KMS-11 (cell line): Measurements from ENCODE around the gene EIPR1.
"Not testable (repeated sequence)": the region's sequence is repeated elsewhere in the genome, so short reads cannot be mapped to it uniquely, and the experiment has no call there.

ENCODE experiments used
- H2AFZ ChIP-seq: fragments of 200-600 bp; sonication (generic); 2 replicates; pipeline ENCODE4 v1.6.1; 2016; ENCODE audit warnings: antibody characterized with exemption, mixed run types, low read depth
- H3K27ac ChIP-seq: fragments of 200-600 bp; sonication (generic); 2 replicates; pipeline ENCODE4 v1.6.1; 2016; ENCODE audit warnings: mild to moderate bottlenecking, mixed run types
- H3K27me3 ChIP-seq: fragments of 200-600 bp; sonication (generic); 2 replicates; pipeline ENCODE4 v1.6.1; 2017; ENCODE audit warnings: mild to moderate bottlenecking, low read depth, mixed run types, moderate library complexity; ENCODE audit not compliant: insufficient read depth
- H3K36me3 ChIP-seq: fragments of 200-600 bp; sonication (generic); 2 replicates; pipeline ENCODE4 v1.6.1; 2017; ENCODE audit warnings: mild to moderate bottlenecking, mixed run types; ENCODE audit not compliant: insufficient read depth
- H3K4me1 ChIP-seq: fragments of 200-600 bp; sonication (generic); 2 replicates; pipeline ENCODE4 v1.6.1; 2016; ENCODE audit warnings: mild to moderate bottlenecking, low read depth, mixed run types; ENCODE audit not compliant: poor library complexity, severe bottlenecking
- H3K4me2 ChIP-seq: fragments of 200-600 bp; sonication (generic); 2 replicates; pipeline ENCODE4 v1.7.0; 2016; ENCODE audit warnings: mild to moderate bottlenecking, mixed run types
- H3K4me3 ChIP-seq: fragments of 200-600 bp; sonication (generic); IDR thresholded peaks from 2 replicates; pipeline ENCODE4 v1.6.1; 2017; ENCODE audit warnings: low read depth, low read length, mixed read lengths; ENCODE audit not compliant: insufficient read depth
- H3K79me2 ChIP-seq: fragments of 200-600 bp; sonication (generic); 2 replicates; pipeline ENCODE4 v1.6.1; 2016; ENCODE audit warnings: low read depth, mixed run types; ENCODE audit not compliant: insufficient read depth
- H3K9ac ChIP-seq: fragments of 200-600 bp; sonication (generic); 2 replicates; pipeline ENCODE4 v1.6.1; 2016; ENCODE audit warnings: mild to moderate bottlenecking, mixed run types
- H4K20me1 ChIP-seq: fragments of 200-600 bp; sonication (generic); 2 replicates; pipeline ENCODE4 v1.6.1; 2016; ENCODE audit warnings: mild to moderate bottlenecking, mixed run types; ENCODE audit not compliant: insufficient read depth
- TF ChIP-seq, protein P1 (sequence below): fragments of 200-600 bp; sonication (generic); conservative IDR thresholded peaks from 2 replicates; pipeline ENCODE4 v1.6.1; 2017; ENCODE audit warnings: low read depth, mild to moderate bottlenecking, antibody characterized with exemption, low read length, moderate library complexity, mixed read lengths

Gene EIPR1

DNA sequence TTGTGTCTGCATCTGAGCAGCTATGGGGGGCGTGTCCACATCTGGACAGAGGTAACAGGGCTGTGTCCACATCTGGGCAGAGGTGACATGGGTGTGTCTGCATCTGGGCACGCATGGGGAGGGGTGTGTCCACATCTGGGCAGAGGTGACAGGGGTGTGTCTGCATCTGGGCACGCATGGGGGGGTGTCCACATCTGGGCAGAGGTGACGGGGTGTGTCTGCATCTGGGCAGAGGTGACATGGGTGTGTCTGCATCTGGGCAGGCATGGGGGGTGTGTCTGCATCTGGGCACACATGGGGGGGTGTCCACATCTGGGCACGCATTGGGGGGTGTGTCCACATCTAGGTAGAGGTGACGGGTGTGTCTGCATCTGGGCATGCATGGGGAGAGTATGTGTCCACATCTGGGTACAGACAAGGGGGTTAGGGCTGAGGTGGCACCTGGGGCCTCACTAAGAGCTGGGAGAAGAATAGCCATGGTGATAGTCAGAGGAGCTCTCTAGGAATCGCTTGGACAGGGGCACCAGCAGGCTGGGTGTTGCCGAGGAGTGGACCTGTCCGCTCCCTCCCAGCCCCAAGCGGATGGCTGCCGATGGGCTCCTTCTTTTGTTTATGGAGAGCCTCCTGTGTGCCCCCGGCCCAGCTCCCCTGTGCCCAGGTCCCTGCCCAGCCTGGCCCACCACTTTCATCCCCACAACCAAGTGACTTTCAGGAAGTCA, 177.8 kb downstream of the EIPR1 start:
- Histone ChIP-seq H4K20me1 (no peaks in the 10 kb centered on the region), H3K27me3 (no peaks in the 10 kb centered on the region), H3K79me2 (no peaks in the 10 kb centered on the region), H3K36me3 (no peaks in the 10 kb centered on the region), H2AFZ (no peak overlapping the region), H3K4me3 (no peak overlapping the region), H3K4me2 (no peak overlapping the region), H3K27ac (no peak overlapping the region), H3K4me1 (no peaks in the 10 kb centered on the region), H3K9ac (no peak overlapping the region)
- TF ChIP-seq, protein P1, sequence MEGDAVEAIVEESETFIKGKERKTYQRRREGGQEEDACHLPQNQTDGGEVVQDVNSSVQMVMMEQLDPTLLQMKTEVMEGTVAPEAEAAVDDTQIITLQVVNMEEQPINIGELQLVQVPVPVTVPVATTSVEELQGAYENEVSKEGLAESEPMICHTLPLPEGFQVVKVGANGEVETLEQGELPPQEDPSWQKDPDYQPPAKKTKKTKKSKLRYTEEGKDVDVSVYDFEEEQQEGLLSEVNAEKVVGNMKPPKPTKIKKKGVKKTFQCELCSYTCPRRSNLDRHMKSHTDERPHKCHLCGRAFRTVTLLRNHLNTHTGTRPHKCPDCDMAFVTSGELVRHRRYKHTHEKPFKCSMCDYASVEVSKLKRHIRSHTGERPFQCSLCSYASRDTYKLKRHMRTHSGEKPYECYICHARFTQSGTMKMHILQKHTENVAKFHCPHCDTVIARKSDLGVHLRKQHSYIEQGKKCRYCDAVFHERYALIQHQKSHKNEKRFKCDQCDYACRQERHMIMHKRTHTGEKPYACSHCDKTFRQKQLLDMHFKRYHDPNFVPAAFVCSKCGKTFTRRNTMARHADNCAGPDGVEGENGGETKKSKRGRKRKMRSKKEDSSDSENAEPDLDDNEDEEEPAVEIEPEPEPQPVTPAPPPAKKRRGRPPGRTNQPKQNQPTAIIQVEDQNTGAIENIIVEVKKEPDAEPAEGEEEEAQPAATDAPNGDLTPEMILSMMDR, result no peak

DNA sequence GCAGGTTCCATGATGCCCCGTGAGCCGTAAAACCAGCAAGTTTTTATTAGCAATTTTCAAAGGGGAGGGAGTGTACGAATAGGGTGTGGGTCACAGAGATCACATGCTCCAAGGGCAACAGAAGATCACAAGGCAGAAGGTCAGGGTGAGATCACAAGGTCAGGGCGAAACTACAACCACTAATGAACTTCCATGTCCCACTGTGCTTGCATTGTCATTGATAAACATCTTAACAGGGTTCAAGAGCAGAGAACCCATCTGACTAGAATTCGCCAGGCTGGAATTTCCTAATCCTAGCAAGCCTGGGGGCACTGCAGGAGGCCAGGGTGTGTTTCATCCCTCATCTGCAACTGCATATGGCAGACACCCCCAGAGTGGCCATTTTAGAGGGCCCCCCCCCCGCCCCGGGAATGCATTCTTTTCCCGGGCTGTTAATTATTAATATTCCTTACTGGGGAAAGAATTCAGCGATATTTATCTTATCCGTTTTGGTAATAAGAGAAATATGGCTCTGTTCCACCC, 178.9 kb downstream of the EIPR1 start:
- not testable (repeated sequence) for H3K9ac ChIP-seq, H2AFZ ChIP-seq, H3K27me3 ChIP-seq, H3K4me1 ChIP-seq, H3K79me2 ChIP-seq, H3K27ac ChIP-seq, H4K20me1 ChIP-seq, H3K4me3 ChIP-seq, H3K4me2 ChIP-seq, H3K36me3 ChIP-seq

DNA sequence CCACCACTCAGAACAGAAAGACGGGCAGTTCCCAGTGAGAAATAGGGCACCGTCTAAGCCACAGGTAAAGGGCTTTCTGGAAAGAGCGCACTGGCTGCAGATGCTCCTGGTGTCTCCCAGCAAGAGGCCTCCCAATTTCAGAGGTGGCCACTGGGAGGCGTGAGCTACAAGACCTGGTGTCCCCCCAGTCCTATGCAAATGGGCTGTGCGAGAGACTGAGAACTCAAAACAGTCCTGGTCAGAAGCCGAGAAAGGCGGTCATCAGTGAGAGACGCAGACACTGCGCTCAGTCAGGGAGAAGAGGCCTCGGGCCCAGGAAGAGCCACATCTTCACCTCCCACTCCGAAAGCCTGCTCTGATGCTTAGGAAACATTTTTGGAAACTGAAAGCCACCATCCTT, 179.5 kb downstream of the EIPR1 start:
- Histone ChIP-seq H3K4me3 (no peak overlapping the region), H3K27ac (no peak overlapping the region), H3K4me2 (no peak overlapping the region), H4K20me1 (no peaks in the 10 kb centered on the region), H3K27me3 (no peaks in the 10 kb centered on the region), H3K36me3 (no peaks in the 10 kb centered on the region), H3K9ac (no peak overlapping the region), H3K79me2 (no peaks in the 10 kb centered on the region), H3K4me1 (no peaks in the 10 kb centered on the region), H2AFZ (no peak overlapping the region)
- TF ChIP-seq, protein P1, result no peak

DNA sequence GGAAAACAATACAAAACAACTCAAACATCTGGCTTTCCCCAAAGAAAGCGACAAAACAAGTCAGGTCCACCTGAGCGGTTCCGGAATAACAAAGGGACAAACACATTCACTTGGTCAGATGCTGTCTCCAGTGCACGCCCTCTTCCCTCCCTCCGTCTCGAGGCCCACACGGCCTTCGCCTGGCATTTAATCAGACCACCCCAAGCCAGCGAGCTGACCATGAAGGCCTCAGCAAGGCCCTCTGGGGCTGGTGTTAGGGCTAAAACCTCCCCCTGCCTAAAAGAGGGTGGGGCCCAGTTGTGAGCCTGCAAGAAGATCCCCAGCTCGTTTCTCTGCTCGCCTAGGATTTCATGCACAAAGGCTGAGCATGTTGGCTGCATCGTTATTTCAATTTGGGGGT, 180.3 kb downstream of the EIPR1 start:
- H3K4me3 ChIP-seq, result no peak overlapping the region
- H2AFZ ChIP-seq, result no peak overlapping the region
- H3K36me3 ChIP-seq, result no peaks in the 10 kb centered on the region
- no peaks in the 10 kb centered on the region for H4K20me1 ChIP-seq
- no peaks in the 10 kb centered on the region for H3K27me3 ChIP-seq
- no peak overlapping the region for H3K4me2 ChIP-seq
- no peak overlapping the region for H3K27ac ChIP-seq
- H3K79me2 ChIP-seq, result no peaks in the 10 kb centered on the region
- TF ChIP-seq, protein P1, result no peak
- no peak overlapping the region for H3K9ac ChIP-seq
- H3K4me1 ChIP-seq, result no peaks in the 10 kb centered on the region

DNA sequence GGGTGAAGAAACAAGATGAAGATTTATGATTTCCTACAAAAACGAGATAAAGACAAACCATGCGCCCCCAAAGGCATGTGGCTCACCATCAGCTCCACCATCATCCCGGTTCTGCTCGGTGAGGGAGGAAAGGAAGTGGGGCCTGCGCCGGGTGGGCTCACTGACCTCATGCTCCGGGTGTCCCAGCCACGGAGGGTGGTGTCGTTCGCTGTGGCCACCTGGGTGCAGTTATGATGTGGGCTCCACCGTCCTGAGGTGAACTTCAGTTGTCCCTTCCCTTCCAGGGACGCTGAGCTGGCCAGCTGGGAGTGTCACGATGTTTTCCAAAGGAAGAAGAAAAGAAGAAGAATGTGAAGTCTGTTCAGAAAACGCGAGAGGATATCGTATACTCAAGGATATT, 180.9 kb downstream of the EIPR1 start:
- no peaks in the 10 kb centered on the region for H3K27me3 ChIP-seq
- TF ChIP-seq, protein P1, result no peak
- H3K4me2 ChIP-seq, result no peak overlapping the region
- H4K20me1 ChIP-seq, result no peaks in the 10 kb centered on the region
- no peak overlapping the region for H3K9ac ChIP-seq
- H2AFZ ChIP-seq, result no peak overlapping the region
- no peaks in the 10 kb centered on the region for H3K4me1 ChIP-seq
- H3K79me2 ChIP-seq, result no peaks in the 10 kb centered on the region
- no peaks in the 10 kb centered on the region for H3K36me3 ChIP-seq
- no peak overlapping the region for H3K27ac ChIP-seq
- no peak overlapping the region for H3K4me3 ChIP-seq
